K562 (cell line): ENCODE data around the gene UVRAG. TPM values are rescaled to one million over a fixed set of nuclear protein-coding genes. Genes with fewer than 3 reads are reported as not detected.

Experiments used
- ATAC-seq: fragments of 200-7000 bp; cut with Tn5 transposase; 3 replicates; pipeline ENCODE4 v1.9.1; 2020; ENCODE audit warnings: moderate library complexity
- BruUV-seq: library from RNA; stranded (reverse); fragments of 400-500 nt; replicated peaks from 2 replicates; lab custom pipeline; 2021; lab: Mats Ljungman, UMichigan
- CTCF ChIA-PET: fragments of 300-600 bp; formaldehyde crosslinking; extraction: SDS; loops from one replicate; lab custom pipeline; 2021; ENCODE audit warnings: low intra/inter-chr PET ratio; lab: Yijun Ruan, JAX
- POLR2A ChIA-PET: fragments of 300-600, 350-650 bp; sonication (Branson Sonifier 250); formaldehyde crosslinking; extraction: SDS; loops from one replicate; lab custom pipeline; 2021; ENCODE audit warnings: antibody characterized with exemption, inconsistent platforms; lab: Yijun Ruan, JAX
- DNase-seq, 4 experiments: peaks; one replicate each; pipeline versions ENCODE4 v3.0.0 to v3.0.0-alpha.2; 2011 to 2018; ENCODE audit warnings: low spot score in 3 of 4, mixed read lengths in 3 of 4; ENCODE audit errors: extremely low read depth in 1 of 4
- FAIRE-seq: peaks from 2 replicates; lab custom pipeline; 2011; peaks lifted over from hg19 to GRCh38; lab: Jason Lieb, UNC
- H2AFZ ChIP-seq: 2 replicates; pipeline ENCODE4 v1.6.0; 2011; ENCODE audit warnings: low read depth, low read length, control low read depth, inconsistent platforms
- H3K27ac ChIP-seq: fragments of 200-600 bp; 3 replicates; pipeline ENCODE4 v1.8.0; 2011; ENCODE audit warnings: low read depth, mild to moderate bottlenecking, control low read depth, inconsistent platforms, low read length, moderate library complexity, mixed read lengths; ENCODE audit errors: extremely low read depth
- H3K27me3 ChIP-seq, 2 experiments: fragments of 300-600 bp in 1 of 2; 2 replicates in 1 of 2; 3 replicates in 1 of 2; pipeline versions ENCODE4 v1.6.0 to v1.8.0; 2011; ENCODE audit warnings: inconsistent platforms in 2 of 2, low read length in 2 of 2, mild to moderate bottlenecking in 1 of 2, mixed read lengths in 1 of 2, moderate library complexity in 1 of 2; ENCODE audit not compliant: control insufficient read depth in 2 of 2, insufficient read depth in 2 of 2
- H3K36me3 ChIP-seq: fragments of 300-600 bp; 3 replicates; pipeline ENCODE4 v1.8.0; 2011; ENCODE audit warnings: mild to moderate bottlenecking, low read length, inconsistent platforms; ENCODE audit not compliant: control insufficient read depth, insufficient read depth
- H3K4me1 ChIP-seq, 2 experiments: fragments of 200-600 bp in 1 of 2; replicated peaks in 1 of 2; 2 replicates in 1 of 2; 3 replicates in 1 of 2; pipeline versions ENCODE4 v1.5.1 to v1.8.0; 2011; ENCODE audit warnings: inconsistent platforms in 2 of 2, low read length in 2 of 2, mild to moderate bottlenecking in 1 of 2, mixed read lengths in 1 of 2, moderate library complexity in 1 of 2; ENCODE audit not compliant: control insufficient read depth in 2 of 2, insufficient read depth in 2 of 2
- H3K4me2 ChIP-seq: 2 replicates; pipeline ENCODE4 v1.6.1; 2011; ENCODE audit warnings: low read length, control low read depth, inconsistent platforms, mixed read lengths; ENCODE audit not compliant: insufficient read depth
- H3K4me3 ChIP-seq: fragments of 200-600 bp; sonication (generic), shearing (Covaris generic); 2 replicates; pipeline ENCODE4 v1.5.1; 2016; ENCODE audit warnings: control low read depth, inconsistent platforms
- H3K79me2 ChIP-seq: fragments of 200-600 bp; 3 replicates; pipeline ENCODE4 v1.8.0; 2011; ENCODE audit warnings: low read length, inconsistent platforms; ENCODE audit not compliant: control insufficient read depth, insufficient read depth
- H3K9ac ChIP-seq, 2 experiments: 2 replicates each; pipeline versions ENCODE4 v1.6.0 to v1.6.1; 2011; ENCODE audit warnings: low read depth in 2 of 2, low read length in 2 of 2, control low read depth in 1 of 2, inconsistent platforms in 1 of 2, mild to moderate bottlenecking in 1 of 2, mixed read lengths in 1 of 2; ENCODE audit not compliant: insufficient read depth in 1 of 2
- H3K9me1 ChIP-seq: one replicate; pipeline ENCODE4 v1.6.0; 2011; ENCODE audit warnings: inconsistent platforms, mild to moderate bottlenecking, low read length, moderate library complexity; ENCODE audit not compliant: control insufficient read depth, insufficient read depth
- H3K9me3 ChIP-seq: replicated peaks from 2 replicates; pipeline ENCODE4 v1.5.1; 2011; ENCODE audit warnings: low read depth, low read length, inconsistent platforms; ENCODE audit not compliant: control insufficient read depth, insufficient read depth
- H4K20me1 ChIP-seq: replicated peaks from 2 replicates; pipeline ENCODE4 v1.6.1; 2011; ENCODE audit warnings: low read length, inconsistent platforms, mixed read lengths; ENCODE audit not compliant: control insufficient read depth, insufficient read depth
- BHLHE40 ChIP-seq: IDR thresholded peaks from 2 replicates; pipeline ENCODE4 v1.6.1; 2011; ENCODE audit warnings: low read length, improper control_type of control experiment
- ERF ChIP-seq: fragments of 450-650 bp; formaldehyde crosslinking; IDR thresholded peaks from 2 replicates; pipeline ENCODE4 v1.4.0; 2020; ENCODE audit warnings: mild to moderate bottlenecking, mixed read lengths
- GTF2F1 ChIP-seq: IDR thresholded peaks from 2 replicates; pipeline ENCODE4 v1.6.1; 2011; ENCODE audit warnings: low read depth, low read length, improper control_type of control experiment
- PHF8 ChIP-seq: fragments of 200-600 bp; sonication (generic); IDR thresholded peaks from 2 replicates; pipeline ENCODE4 v1.6.1; 2012; ENCODE audit warnings: mixed run types, mild to moderate bottlenecking, inconsistent platforms, low read length, moderate library complexity, borderline replicate concordance
- RB1 ChIP-seq: fragments of 450-650 bp; IDR thresholded peaks from 2 replicates; pipeline ENCODE4 v1.6.1; 2017; ENCODE audit warnings: low read depth, mild to moderate bottlenecking
- SMAD4 ChIP-seq: fragments of 250-450 bp; sonication (Bioruptor Pico); conservative IDR thresholded peaks from 2 replicates; pipeline ENCODE4 v1.8.0; 2021; ENCODE audit warnings: inconsistent platforms, mild to moderate bottlenecking, moderate library complexity
- ZNF551 ChIP-seq: fragments of 250-450 bp; sonication (Bioruptor Pico); IDR thresholded peaks from 2 replicates; pipeline ENCODE4 v1.5.0; 2021; ENCODE audit warnings: mild to moderate bottlenecking, moderate library complexity
- ZNF586 ChIP-seq: fragments of 450-650 bp; formaldehyde crosslinking; conservative IDR thresholded peaks from 2 replicates; pipeline ENCODE4 v1.4.0; 2020; ENCODE audit warnings: mild to moderate bottlenecking, moderate library complexity
- ZNF717 ChIP-seq: fragments of 250-450 bp; sonication (Bioruptor Pico); IDR thresholded peaks from 2 replicates; pipeline ENCODE4 v1.5.0; 2021
- WGBS: fragments of 100-300 bp; shearing (Covaris generic); methylation state at CpG from one replicate; pipeline ENCODE4 v1.1.6; 2016; ENCODE audit warnings: low coverage, mixed read lengths; ENCODE audit not compliant: insufficient coverage; ENCODE audit errors: missing lambda C conversion rate; 5-methylcytosine and 5-hydroxymethylcytosine counted together
- in situ Hi-C: fragments of 300-500 bp; cut with MboI; formaldehyde crosslinking; loops from 4 replicates; pipeline ENCODE4 v1.15.0; 2018; ENCODE audit warnings: inconsistent platforms, mixed read lengths
- intact Hi-C: fragments of 100-400 bp; cut with micrococcal nuclease; formaldehyde crosslinking; loops from 2 replicates; pipeline ENCODE4 v1.14.2; 2022
- polyA plus RNA-seq, 8 experiments: library from polyadenylated mRNA; depleted of rRNA in 4 of 8; stranded (reverse) in 5 of 8; unstranded in 3 of 8; fragments of >200 nt; fragmentation: Nextera tagmentation in 2 of 8; fragmentation: Illumina TruSeq in 1 of 8; extraction: Ambion mirVana in 2 of 8; extraction: Trizol in 1 of 8; gene quantifications; 2 replicates each; pipeline versions ENCODE4 v1.2.1 to v1.2.3, GENCODE V29; 2011 to 2014; ENCODE audit warnings: inconsistent platforms in 1 of 8, missing spikeins in 1 of 8
- total RNA-seq, 7 experiments: library from RNA; depleted of rRNA in 6 of 7; stranded (reverse); fragments of >200 nt in 6 of 7; fragmentation: Illumina TruSeq in 2 of 7; extraction: Trizol in 2 of 7; gene quantifications; 2 replicates each; pipeline versions ENCODE4 v1.2.1 to v1.2.3, GENCODE V29; 2011 to 2021; ENCODE audit warnings: low replicate concordance in 1 of 7
- TF ChIP-seq, protein P1 (sequence below), 3 experiments: fragments of 200-800 bp in 1 of 3; sonication (Bioruptor generic) in 1 of 3; sonication (generic) in 1 of 3; formaldehyde crosslinking in 1 of 3; IDR thresholded peaks; 2 replicates each; pipeline versions ENCODE4 v1.6.1 to v1.8.0; 2016 to 2022; ENCODE audit warnings: mild to moderate bottlenecking in 2 of 3, missing compliant biosample characterization in 2 of 3, missing genetic modification characterization in 2 of 3, missing genetic modification reagents in 1 of 3
- TF ChIP-seq, protein P2 (sequence below): fragments of 450-650 bp; IDR thresholded peaks from 2 replicates; pipeline ENCODE4 v1.6.1; 2017; ENCODE audit warnings: antibody characterized with exemption

The UVRAG gene
- total and polyA plus RNA-seq, 9 of the 15 experiments (the other 6 are each of a cell fraction or from before 2014, with no cell fraction given): 3.1 to 17.8 (median 12.4) TPM

DNA sequence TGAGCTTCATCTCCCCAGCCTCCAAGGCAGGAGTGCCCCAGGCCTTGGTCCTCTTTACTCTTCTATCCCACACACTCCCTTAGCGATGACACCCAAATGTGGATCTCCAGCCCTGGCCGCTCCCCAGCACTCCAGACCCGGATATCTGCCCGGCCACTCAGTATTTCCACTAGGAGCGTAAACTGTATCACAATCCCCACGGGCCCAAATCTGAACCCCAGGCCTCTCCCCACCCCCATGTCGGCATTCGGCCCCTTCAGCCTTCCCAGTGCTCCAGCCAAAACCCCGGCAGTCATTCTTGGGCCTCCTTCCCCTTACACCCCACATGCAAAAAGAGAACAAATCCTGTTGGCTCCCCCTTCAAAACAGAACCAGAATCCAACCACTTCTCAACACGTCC is 370.5 kb downstream of the UVRAG start (continued):
- TF ChIP-seq ZNF551 (CRISPR knock-in tag) (no peak), RB1 (no peak), PHF8 (no peak), ZNF586 (no peak), SMAD4 (CRISPR knock-in tag) (no peak), GTF2F1 (no peak), ERF (CRISPR knock-in tag) (no peak)
- TF ChIP-seq, protein P1, sequence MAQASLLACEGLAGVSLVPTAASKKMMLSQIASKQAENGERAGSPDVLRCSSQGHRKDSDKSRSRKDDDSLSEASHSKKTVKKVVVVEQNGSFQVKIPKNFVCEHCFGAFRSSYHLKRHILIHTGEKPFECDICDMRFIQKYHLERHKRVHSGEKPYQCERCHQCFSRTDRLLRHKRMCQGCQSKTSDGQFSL (CRISPR knock-in tag; IDR thresholded peaks at IDR 0.05): no peak
- TF ChIP-seq, protein P1 (tag; IDR thresholded peaks at IDR 0.05): no peak

DNA sequence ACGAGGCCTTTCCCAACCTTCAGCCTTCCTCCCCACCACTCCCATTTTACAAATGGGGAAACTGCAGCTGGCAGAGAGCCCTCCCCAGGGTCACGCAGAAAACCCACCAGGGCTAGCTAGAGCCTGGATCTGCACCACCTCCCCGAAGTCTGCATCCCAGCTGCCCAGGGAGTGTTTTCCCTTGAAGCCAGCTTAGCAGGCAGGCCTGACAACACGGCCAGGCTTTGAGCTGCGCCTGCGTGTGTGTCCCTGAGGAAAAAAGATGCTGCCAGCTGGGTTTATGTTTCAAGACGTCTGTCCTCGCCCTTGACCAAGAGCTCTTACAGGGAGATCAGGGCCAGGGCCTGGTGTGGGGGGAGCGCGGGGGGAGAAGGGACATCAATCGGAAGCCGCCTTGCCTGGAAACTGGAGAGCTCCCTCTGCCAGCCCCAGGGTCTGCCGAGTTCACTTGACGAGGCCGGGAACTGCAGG is 371.0 kb downstream of the UVRAG start:
- DNase-seq: no peak
- no peak overlapping the region for H3K4me3 ChIP-seq
- H3K4me2 ChIP-seq: no peak overlapping the region
- in situ Hi-C loops: no loop called here
- 0 out of 2 replicates have a peak overlapping the region, but pooled peaks have one; percentile 28 for H2AFZ ChIP-seq
- peak overlapping the region in 1 of 2 experiments; percentile 64; a peak in 2 of 4 replicates for H3K9ac ChIP-seq
- H3K27me3 ChIP-seq: no peaks in the 10 kb centered on the region
- peaks cover 27 to 53% of the 10 kb centered on the region in 2 experiments for H3K4me1 ChIP-seq
- intact Hi-C loops: no loop called here
- FAIRE-seq: no peak
- no peak overlapping the region for H3K27ac ChIP-seq
- no peaks in the 10 kb centered on the region for H3K9me3 ChIP-seq
- POLR2A ChIA-PET: no interaction called here
- H3K9me1 ChIP-seq: no peaks in the 10 kb centered on the region
- CTCF ChIA-PET: no interaction called here
- ATAC-seq: no peak
- WGBS: 76% methylated on average over 14 of the region's 15 CpGs
- H3K36me3 ChIP-seq: no peaks in the 10 kb centered on the region
- no peaks in the 10 kb centered on the region for H3K79me2 ChIP-seq
- TF ChIP-seq, protein P2, sequence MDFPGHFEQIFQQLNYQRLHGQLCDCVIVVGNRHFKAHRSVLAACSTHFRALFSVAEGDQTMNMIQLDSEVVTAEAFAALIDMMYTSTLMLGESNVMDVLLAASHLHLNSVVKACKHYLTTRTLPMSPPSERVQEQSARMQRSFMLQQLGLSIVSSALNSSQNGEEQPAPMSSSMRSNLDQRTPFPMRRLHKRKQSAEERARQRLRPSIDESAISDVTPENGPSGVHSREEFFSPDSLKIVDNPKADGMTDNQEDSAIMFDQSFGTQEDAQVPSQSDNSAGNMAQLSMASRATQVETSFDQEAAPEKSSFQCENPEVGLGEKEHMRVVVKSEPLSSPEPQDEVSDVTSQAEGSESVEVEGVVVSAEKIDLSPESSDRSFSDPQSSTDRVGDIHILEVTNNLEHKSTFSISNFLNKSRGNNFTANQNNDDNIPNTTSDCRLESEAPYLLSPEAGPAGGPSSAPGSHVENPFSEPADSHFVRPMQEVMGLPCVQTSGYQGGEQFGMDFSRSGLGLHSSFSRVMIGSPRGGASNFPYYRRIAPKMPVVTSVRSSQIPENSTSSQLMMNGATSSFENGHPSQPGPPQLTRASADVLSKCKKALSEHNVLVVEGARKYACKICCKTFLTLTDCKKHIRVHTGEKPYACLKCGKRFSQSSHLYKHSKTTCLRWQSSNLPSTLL: no peak
- TF ChIP-seq ZNF717: no peak
- TF ChIP-seq BHLHE40: no peak
- no peaks in the 10 kb centered on the region for H4K20me1 ChIP-seq
- BruUV-seq: no TSS peak
